Ascending aorta (tissue), 2 donors: ENCODE results near the gene GAL3ST3. TPM values are rescaled to one million over a fixed set of nuclear protein-coding genes. Genes with fewer than 3 reads are reported as not detected.

ENCODE experiments used
- DNase-seq, 2 donors: peaks; one replicate each; pipeline ENCODE4 v3.0.0-alpha.2; 2019; ENCODE audit warnings: low spot score in 2 of 2
- H3K27ac ChIP-seq, 2 donors: fragments of 200-600 bp; sonication (generic); one replicate each; pipeline ENCODE4 v1.5.1; 2016 to 2017; ENCODE audit warnings: mild to moderate bottlenecking in 1 of 2
- H3K27me3 ChIP-seq: fragments of 200-600 bp; sonication (generic); one replicate; pipeline ENCODE4 v1.5.1; 2017
- H3K36me3 ChIP-seq, 2 donors: fragments of 200-600 bp; sonication (generic); one replicate each; pipeline ENCODE4 v1.5.1; 2016
- H3K4me1 ChIP-seq, 2 donors: fragments of 200-600 bp; sonication (generic); one replicate each; pipeline ENCODE4 v1.5.1; 2016 to 2017; ENCODE audit warnings: mild to moderate bottlenecking in 1 of 2
- H3K4me3 ChIP-seq, 2 donors: fragments of 200-600 bp; sonication (generic); one replicate each; pipeline ENCODE4 v1.5.1; 2016 to 2017; ENCODE audit warnings: mild to moderate bottlenecking in 1 of 2
- H3K9me3 ChIP-seq, 2 donors: fragments of 200-600 bp; sonication (generic); one replicate each; pipeline ENCODE4 v1.5.1; 2016
- CTCF ChIP-seq, 3 experiments: fragments of 200-600 bp in 2 of 3; fragments of 450-650 bp in 1 of 3; sonication (generic) in 2 of 3; IDR thresholded peaks; one replicate each; pipeline ENCODE4 v1.5.1; 2016 to 2019; ENCODE audit warnings: antibody characterized with exemption in 3 of 3, mild to moderate bottlenecking in 1 of 3, moderate library complexity in 1 of 3
- intact Hi-C: fragments of 100-400 bp; cut with DNase I; formaldehyde crosslinking; loops from one replicate; pipeline ENCODE4 v1.15.1; 2023
- total RNA-seq: library from RNA; depleted of rRNA; stranded (reverse); fragments of >200 nt; gene quantifications from one replicate; pipeline ENCODE4 v1.1.0, GENCODE V29; 2016

The GAL3ST3 gene
- total RNA-seq, 1 donor from 2014 or later: not detected

- TF ChIP-seq CTCF (IDR thresholded peaks at IDR 0.05): no peak
- Histone ChIP-seq H3K9me3 (no peaks in the 10 kb centered on the region), H3K4me1 (no peaks in the 10 kb centered on the region), H3K27ac (no peak overlapping the region), H3K27me3 (no peaks in the 10 kb centered on the region), H3K4me3 (no peak overlapping the region), H3K36me3 (no peaks in the 10 kb centered on the region)
- no peak for DNase-seq
- intact Hi-C loops: no loop called here
These were observed 6.5 kb downstream of the GAL3ST3 start for GRCh38 chr11:66042227-66042995.

- Histone ChIP-seq H3K36me3 (no peaks in the 10 kb centered on the region), H3K27ac (no peak overlapping the region), H3K9me3 (no peaks in the 10 kb centered on the region), H3K27me3 (no peaks in the 10 kb centered on the region), H3K4me1 (no peaks in the 10 kb centered on the region), H3K4me3 (no peak overlapping the region)
- no peak for DNase-seq
- no peak for TF ChIP-seq CTCF (IDR thresholded peaks at IDR 0.05)
- intact Hi-C loops: no loop called here
These were observed 9.2 kb downstream of the GAL3ST3 start for GRCh38 chr11:66039765-66040164.

GRCh38 chr11:66037327-66037726, 11.6 kb downstream of the GAL3ST3 start:
- no peak for DNase-seq
- no peaks in the 10 kb centered on the region for H3K27me3 ChIP-seq
- no peaks in the 10 kb centered on the region for H3K9me3 ChIP-seq
- H3K36me3 ChIP-seq: no peaks in the 10 kb centered on the region
- no peaks in the 10 kb centered on the region for H3K4me1 ChIP-seq
- TF ChIP-seq CTCF (IDR thresholded peaks at IDR 0.05): no peak
- H3K4me3 ChIP-seq: no peak overlapping the region
- no peak overlapping the region for H3K27ac ChIP-seq
- intact Hi-C loops: no loop called here

GRCh38 chr11:66036334-66036710, 12.6 kb downstream of the GAL3ST3 start:
- TF ChIP-seq CTCF (IDR thresholded peaks at IDR 0.05): no peak
- no peaks in the 10 kb centered on the region for H3K27me3 ChIP-seq
- H3K4me3 ChIP-seq: no peak overlapping the region
- no peak overlapping the region for H3K27ac ChIP-seq
- no peaks in the 10 kb centered on the region for H3K9me3 ChIP-seq
- no peaks in the 10 kb centered on the region for H3K4me1 ChIP-seq
- no peaks in the 10 kb centered on the region for H3K36me3 ChIP-seq
- DNase-seq: no peak
- intact Hi-C loops: no loop called here

GRCh38 chr11:66035653-66036333, 13.2 kb downstream of the GAL3ST3 start:
- intact Hi-C loops: no loop called here
- Histone ChIP-seq H3K27ac (no peak overlapping the region), H3K9me3 (no peaks in the 10 kb centered on the region), H3K4me3 (no peak overlapping the region), H3K36me3 (no peaks in the 10 kb centered on the region), H3K4me1 (no peaks in the 10 kb centered on the region), H3K27me3 (no peaks in the 10 kb centered on the region)
- TF ChIP-seq CTCF (IDR thresholded peaks at IDR 0.05): no peak
- no peak for DNase-seq
